Activated naive CD4-positive, alpha-beta T cell treated with anti-CD3 and anti-CD28 coated beads, Interleukin-2, amount 50 U/mL, for 72 hours (primary cell): ENCODE data around the gene NT5C1A. TPM values are rescaled to one million over a fixed set of nuclear protein-coding genes. Genes with fewer than 3 reads are reported as not detected.
A peak's percentile ranks its signal among the peaks of the same experiment; 100 is the strongest.

Experiments used
- ATAC-seq, 2 donors: fragments of 150-1000 bp; cut with Tn5 transposase; 2 replicates each; pipeline ENCODE4 v1.10.0; 2021; ENCODE audit warnings: mild to moderate bottlenecking in 2 of 2, moderate library complexity in 2 of 2
- DNase-seq, 2 donors: peaks; one replicate each; pipeline ENCODE4 v3.0.0; 2021 to 2022; ENCODE audit warnings: low spot score in 2 of 2
- H3K27ac Mint-ChIP-seq, 2 donors: one replicate each; pipeline ENCODE4 v1.8.0; 2022; ENCODE audit warnings: mild to moderate bottlenecking in 2 of 2, mixed read lengths in 2 of 2
- H3K36me3 Mint-ChIP-seq, 2 donors: one replicate each; pipeline ENCODE4 v1.8.0; 2022; ENCODE audit warnings: mixed read lengths in 2 of 2
- H3K9me3 Mint-ChIP-seq, 2 donors: one replicate each; pipeline ENCODE4 v1.8.0; 2022; ENCODE audit warnings: mixed read lengths in 2 of 2
- total RNA-seq, 2 donors: library from RNA; stranded (reverse); gene quantifications; one replicate each; pipeline ENCODE4 v1.2.3, GENCODE V29; 2022

Gene NT5C1A
- total RNA-seq, 2 donors from 2014 or later: 0.97 TPM; not detected in 1

GRCh38 chr1:39613250-39613649 is 58.7 kb downstream of the NT5C1A start:
- ATAC-seq (no peak), DNase-seq (no peak)
- Mint-ChIP-seq H3K27ac (no peak overlapping the region), H3K36me3 (no peaks in the 10 kb centered on the region), H3K9me3 (no peaks in the 10 kb centered on the region)

DNA sequence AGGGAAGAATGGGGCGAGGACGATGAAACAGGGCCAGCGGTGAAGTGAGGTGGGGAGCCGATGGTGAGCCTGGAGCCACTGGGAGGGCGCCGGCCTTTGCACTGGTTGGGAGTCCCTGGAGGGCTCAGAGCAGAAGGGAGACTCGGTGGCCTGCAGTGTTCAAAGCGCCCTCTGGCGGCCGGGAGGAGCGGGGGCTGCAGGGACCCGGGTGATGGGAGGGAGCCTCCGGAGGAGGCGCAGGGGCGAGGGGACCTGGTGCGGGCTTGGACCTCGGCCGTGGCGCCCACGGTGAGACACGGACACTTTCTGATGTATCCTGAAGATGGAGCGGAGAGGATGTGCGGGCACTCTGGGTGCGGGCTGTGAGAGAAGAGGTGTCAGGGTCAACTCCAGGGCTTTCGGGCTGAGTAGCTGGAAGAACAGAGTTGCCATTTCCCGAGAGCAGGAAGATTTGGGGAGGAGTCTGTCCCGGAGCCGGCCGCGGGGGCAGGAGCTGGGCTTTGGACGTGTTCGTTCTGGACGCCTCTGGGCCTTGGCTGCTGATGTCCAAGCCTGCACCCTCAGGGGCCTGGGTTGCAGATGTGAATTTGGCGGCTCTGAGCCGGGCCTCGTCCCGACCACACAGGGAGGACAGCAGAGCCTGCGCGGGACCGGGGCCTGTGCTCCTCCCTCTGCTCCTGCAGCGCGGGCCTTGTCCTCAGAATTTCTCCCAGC is 62.1 kb downstream of the NT5C1A start:
- no peaks in the 10 kb centered on the region for H3K36me3 Mint-ChIP-seq
- H3K9me3 Mint-ChIP-seq: no peaks in the 10 kb centered on the region
- DNase-seq: peak; percentile 63 to 90
- peak; percentile 91 to 96 for ATAC-seq
- no peak overlapping the region for H3K27ac Mint-ChIP-seq

Other genes starting within 250 kb of the NT5C1A start
- under 1 TPM in 1 of 2 donors, not detected in 1; 0.14 TPM for gene BMP8A, start 180.5 kb downstream of the NT5C1A start, total RNA-seq
- gene PABPC4, start 95.3 kb downstream of the NT5C1A start, total RNA-seq: 100 to 1,000 TPM; 168 to 287 TPM
- gene HEYL, start 32.5 kb downstream of the NT5C1A start, total RNA-seq: 1 to 10 TPM in 1 of 2 donors, not detected in 1; 1.1 TPM
- gene HPCAL4, start 19.3 kb upstream of the NT5C1A start, total RNA-seq: 1 to 10 TPM in 1 of 2 donors, under 1 TPM in 1; 0.18 to 4.3 TPM
- 10 to 100 TPM; 70.6 to 79.5 TPM for gene PPIE, start 66.8 kb upstream of the NT5C1A start, total RNA-seq
- 1 to 10 TPM; 1.2 to 2.9 TPM for gene OXCT2, start 99.2 kb upstream of the NT5C1A start, total RNA-seq
- gene BMP8B, start 116.8 kb upstream of the NT5C1A start, total RNA-seq: under 1 TPM; 0.11 to 0.84 TPM
- gene TRIT1, start 211.4 kb upstream of the NT5C1A start, total RNA-seq: 10 to 100 TPM; 14.5 to 45.1 TPM
- under 1 TPM; 0.14 to 0.72 TPM for gene MYCL, start 229.8 kb upstream of the NT5C1A start, total RNA-seq